MM.1S (cell line): ENCODE results near the gene FADS3.

ENCODE experiments used
- EZH2 ChIP-seq: fragments of 300-600 bp; sonication (generic); optimal IDR thresholded peaks from 2 replicates; pipeline ENCODE3; 2017; ENCODE audit warnings: low read depth, mild to moderate bottlenecking, antibody characterized with exemption, low read length, mixed read lengths
- EZH2phosphoT487 ChIP-seq: fragments of 300-600 bp; sonication (generic); IDR thresholded peaks from 2 replicates; pipeline ENCODE4 v1.6.1; 2018; ENCODE audit warnings: antibody characterized with exemption, low read length
- TF ChIP-seq, protein P1 (sequence below): fragments of 300-600 bp; sonication (generic); IDR thresholded peaks from 2 replicates; pipeline ENCODE4 v1.5.1; 2016; ENCODE audit warnings: antibody characterized with exemption, low read length, mixed read lengths

GRCh38 chr11:61924064-61924455, 32.7 kb upstream of the FADS3 start:
- TF ChIP-seq, protein P1, sequence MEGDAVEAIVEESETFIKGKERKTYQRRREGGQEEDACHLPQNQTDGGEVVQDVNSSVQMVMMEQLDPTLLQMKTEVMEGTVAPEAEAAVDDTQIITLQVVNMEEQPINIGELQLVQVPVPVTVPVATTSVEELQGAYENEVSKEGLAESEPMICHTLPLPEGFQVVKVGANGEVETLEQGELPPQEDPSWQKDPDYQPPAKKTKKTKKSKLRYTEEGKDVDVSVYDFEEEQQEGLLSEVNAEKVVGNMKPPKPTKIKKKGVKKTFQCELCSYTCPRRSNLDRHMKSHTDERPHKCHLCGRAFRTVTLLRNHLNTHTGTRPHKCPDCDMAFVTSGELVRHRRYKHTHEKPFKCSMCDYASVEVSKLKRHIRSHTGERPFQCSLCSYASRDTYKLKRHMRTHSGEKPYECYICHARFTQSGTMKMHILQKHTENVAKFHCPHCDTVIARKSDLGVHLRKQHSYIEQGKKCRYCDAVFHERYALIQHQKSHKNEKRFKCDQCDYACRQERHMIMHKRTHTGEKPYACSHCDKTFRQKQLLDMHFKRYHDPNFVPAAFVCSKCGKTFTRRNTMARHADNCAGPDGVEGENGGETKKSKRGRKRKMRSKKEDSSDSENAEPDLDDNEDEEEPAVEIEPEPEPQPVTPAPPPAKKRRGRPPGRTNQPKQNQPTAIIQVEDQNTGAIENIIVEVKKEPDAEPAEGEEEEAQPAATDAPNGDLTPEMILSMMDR = no peak
- TF ChIP-seq EZH2 (no peak), EZH2phosphoT487 (no peak)
